IMR-90 (cell line): ENCODE data around the gene CD69.

Experiments used
- BHLHE40 ChIP-seq: fragments of 150-350 bp; IDR thresholded peaks from 2 replicates; pipeline ENCODE4 v1.6.1; 2016; ENCODE audit warnings: mild to moderate bottlenecking, low read depth, low read length
- CEBPB ChIP-seq: IDR thresholded peaks from 2 replicates; pipeline ENCODE4 v1.6.1; 2012; ENCODE audit warnings: low read depth, low read length, improper control_type of control experiment
- CHD1 ChIP-seq: IDR thresholded peaks from 2 replicates; pipeline ENCODE4 v1.6.1; 2012; ENCODE audit warnings: low read depth, low read length, improper control_type of control experiment
- CTCF ChIP-seq: conservative IDR thresholded peaks from 2 replicates; pipeline ENCODE4 v1.5.1; 2012; ENCODE audit warnings: mild to moderate bottlenecking, low read depth, low read length, improper control_type of control experiment
- FOS ChIP-seq: fragments of 150-350 bp; IDR thresholded peaks from 2 replicates; pipeline ENCODE4 v1.6.1; 2016; ENCODE audit warnings: low read depth, low read length
- MAFK ChIP-seq: IDR thresholded peaks from 2 replicates; pipeline ENCODE4 v1.6.1; 2012; ENCODE audit warnings: low read depth, low read length, improper control_type of control experiment
- MAZ ChIP-seq: IDR thresholded peaks from 2 replicates; pipeline ENCODE4 v1.6.1; 2012; ENCODE audit warnings: low read depth, mild to moderate bottlenecking, low read length, improper control_type of control experiment, moderate library complexity, borderline replicate concordance
- MXI1 ChIP-seq: IDR thresholded peaks from 2 replicates; pipeline ENCODE4 v1.6.1; 2012; ENCODE audit warnings: low read depth, mild to moderate bottlenecking, low read length, moderate library complexity, borderline replicate concordance
- POLR2A ChIP-seq: IDR thresholded peaks from 2 replicates; pipeline ENCODE4 v1.6.1; 2012; ENCODE audit warnings: mild to moderate bottlenecking, low read depth, low read length
- RAD21 ChIP-seq: IDR thresholded peaks from 2 replicates; pipeline ENCODE4 v1.6.1; 2012; ENCODE audit warnings: low read length, improper control_type of control experiment
- RCOR1 ChIP-seq: IDR thresholded peaks from 2 replicates; pipeline ENCODE4 v1.6.1; 2012; ENCODE audit warnings: mild to moderate bottlenecking, low read length, improper control_type of control experiment; ENCODE audit not compliant: insufficient replicate concordance
- RFX5 ChIP-seq: IDR thresholded peaks from 2 replicates; pipeline ENCODE4 v1.8.0; 2012; ENCODE audit warnings: low read depth, mild to moderate bottlenecking, low read length, moderate library complexity
- SMC3 ChIP-seq: fragments of 150-350 bp; IDR thresholded peaks from 2 replicates; pipeline ENCODE4 v1.6.1; 2016; ENCODE audit warnings: low read depth, mild to moderate bottlenecking, antibody characterized with exemption, low read length, moderate library complexity
- USF2 ChIP-seq: fragments of 150-350 bp; IDR thresholded peaks from 2 replicates; pipeline ENCODE4 v1.6.1; 2017; ENCODE audit warnings: mild to moderate bottlenecking, antibody characterized with exemption, low read length, low read depth

- TF ChIP-seq POLR2A (no peak), CTCF (no peak), SMC3 (no peak), RAD21 (no peak), RCOR1 (no peak), CHD1 (no peak), CEBPB (no peak), RFX5 (no peak), USF2 (no peak), FOS (no peak), MAFK (no peak), MXI1 (no peak), MAZ (no peak), BHLHE40 (no peak)
Observed at GRCh38 chr12:9718968-9719367, 41.7 kb downstream of the CD69 start.
